CD1c-positive myeloid dendritic cell (primary cell): ENCODE measurements around the gene TGFB2.

ENCODE experiments used
- DNase-seq: peaks from one replicate; pipeline ENCODE4 v3.0.0-alpha.2; 2016; ENCODE audit errors: extremely low spot score

The TGFB2 gene

GRCh38 chr1:218361298-218362065 lies 16.3 kb downstream of the TGFB2 start:
- DNase-seq: no peak

DNA sequence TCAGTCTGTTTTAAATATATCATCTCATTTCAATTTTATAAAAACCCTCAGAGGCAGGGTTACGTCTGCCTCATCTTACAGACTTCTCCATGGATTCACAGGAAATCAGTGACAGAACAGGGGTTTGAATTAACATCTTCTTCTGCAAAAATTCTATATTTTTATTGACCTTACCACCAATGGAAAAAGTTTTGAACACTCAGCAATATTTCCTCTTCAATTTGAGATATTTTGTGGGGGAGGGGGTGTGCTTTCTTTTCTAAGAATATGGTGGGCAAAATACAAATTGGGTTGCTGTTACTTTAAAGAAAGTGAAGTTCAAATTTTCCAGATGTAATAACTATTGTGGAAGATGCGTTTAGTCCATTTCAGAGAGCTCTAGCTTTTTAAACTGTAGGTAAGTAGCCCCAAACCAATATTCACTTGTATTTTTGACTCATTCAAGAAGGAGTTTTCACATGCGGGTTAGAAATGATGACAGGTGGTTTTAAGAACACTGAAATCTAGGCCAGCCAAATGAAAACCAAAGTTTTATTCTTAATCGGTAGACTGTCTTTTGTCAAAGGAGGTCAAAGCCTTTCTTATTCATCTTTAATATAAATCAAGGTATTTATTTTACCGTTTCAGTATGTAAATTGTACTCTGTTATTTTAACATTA lies 17.4 kb downstream of the TGFB2 start:
- no peak for DNase-seq

- no peak for DNase-seq
Observed at GRCh38 chr1:218363141-218363540, 18.0 kb downstream of the TGFB2 start.

DNA sequence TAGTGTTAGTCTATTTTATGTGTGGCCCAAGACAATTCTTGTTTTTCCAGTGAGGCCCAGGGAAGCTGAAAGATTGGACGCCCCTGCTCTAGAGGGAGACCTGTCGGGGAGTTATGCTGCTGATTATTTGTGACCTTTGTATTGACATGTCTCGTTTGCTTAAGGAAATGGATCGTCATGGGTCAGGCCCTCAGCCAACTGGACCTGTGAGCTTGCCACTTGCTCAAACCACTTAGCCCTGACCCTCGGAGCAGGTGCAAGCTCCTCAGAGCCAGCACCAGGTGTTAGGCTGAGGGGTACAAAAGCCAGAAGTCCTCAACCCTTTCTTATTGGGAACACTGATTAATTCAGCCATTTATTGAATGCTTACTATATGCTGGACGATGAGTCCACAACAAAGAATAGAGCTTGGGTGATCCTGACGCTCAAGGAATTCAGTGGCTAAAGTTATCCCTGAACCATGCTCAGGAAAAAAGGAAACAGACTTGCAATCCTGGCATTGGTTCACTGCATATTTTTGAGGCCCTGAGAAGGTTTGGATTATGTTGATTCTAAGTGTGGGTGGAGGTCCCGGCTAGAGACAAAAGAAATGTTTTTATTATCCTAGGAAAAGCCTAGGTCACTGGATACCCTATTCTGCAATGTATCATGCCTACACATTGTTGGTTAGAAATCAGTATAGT lies 19.0 kb downstream of the TGFB2 start:
- DNase-seq: no peak

DNA sequence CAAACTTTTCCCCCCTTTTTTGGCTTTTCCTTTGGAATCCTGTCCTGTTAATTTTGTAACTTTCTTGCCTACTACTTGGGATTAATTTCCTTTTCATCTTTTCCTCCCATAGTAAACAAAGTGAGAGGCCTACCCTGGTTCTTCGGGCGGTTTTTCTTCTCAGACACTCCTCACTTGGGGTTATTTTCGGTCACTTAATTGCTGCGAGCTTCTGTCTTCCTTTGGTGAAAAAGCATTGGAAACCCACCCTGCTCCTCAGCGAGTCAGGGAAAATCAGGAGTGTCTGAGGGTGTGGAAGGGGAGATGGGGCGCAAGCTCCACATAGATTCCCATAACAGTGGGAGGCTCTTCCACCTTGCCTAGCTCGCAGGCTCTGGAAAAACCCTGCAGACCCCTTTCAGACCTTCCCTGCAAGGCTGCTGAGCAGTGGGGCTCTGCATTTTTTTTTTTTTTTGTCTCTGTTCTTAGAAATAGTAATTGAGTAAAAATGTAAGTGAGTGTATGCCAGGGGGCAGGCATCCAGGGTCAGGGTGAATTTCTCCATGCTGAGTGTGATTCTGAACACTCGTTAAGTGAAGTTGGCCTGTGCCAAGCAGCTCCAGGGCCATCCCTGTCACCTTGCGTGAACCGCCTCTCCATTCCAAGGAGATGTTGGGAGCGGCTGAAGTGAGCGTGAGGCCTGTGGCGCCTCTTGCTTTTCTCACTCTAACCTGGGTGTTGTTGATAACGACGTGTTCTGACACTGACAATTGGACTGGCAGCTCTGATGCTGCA lies 20.3 kb downstream of the TGFB2 start:
- DNase-seq: no peak

- no peak for DNase-seq
Observed at GRCh38 chr1:218366322-218367052, 21.4 kb downstream of the TGFB2 start.

- DNase-seq: no peak
Observed at GRCh38 chr1:218367118-218367517, 22.0 kb downstream of the TGFB2 start.

GRCh38 chr1:218368686-218369085 lies 23.6 kb downstream of the TGFB2 start:
- no peak for DNase-seq

- DNase-seq: no peak
Observed at GRCh38 chr1:218369688-218370511, 24.8 kb downstream of the TGFB2 start.

DNA sequence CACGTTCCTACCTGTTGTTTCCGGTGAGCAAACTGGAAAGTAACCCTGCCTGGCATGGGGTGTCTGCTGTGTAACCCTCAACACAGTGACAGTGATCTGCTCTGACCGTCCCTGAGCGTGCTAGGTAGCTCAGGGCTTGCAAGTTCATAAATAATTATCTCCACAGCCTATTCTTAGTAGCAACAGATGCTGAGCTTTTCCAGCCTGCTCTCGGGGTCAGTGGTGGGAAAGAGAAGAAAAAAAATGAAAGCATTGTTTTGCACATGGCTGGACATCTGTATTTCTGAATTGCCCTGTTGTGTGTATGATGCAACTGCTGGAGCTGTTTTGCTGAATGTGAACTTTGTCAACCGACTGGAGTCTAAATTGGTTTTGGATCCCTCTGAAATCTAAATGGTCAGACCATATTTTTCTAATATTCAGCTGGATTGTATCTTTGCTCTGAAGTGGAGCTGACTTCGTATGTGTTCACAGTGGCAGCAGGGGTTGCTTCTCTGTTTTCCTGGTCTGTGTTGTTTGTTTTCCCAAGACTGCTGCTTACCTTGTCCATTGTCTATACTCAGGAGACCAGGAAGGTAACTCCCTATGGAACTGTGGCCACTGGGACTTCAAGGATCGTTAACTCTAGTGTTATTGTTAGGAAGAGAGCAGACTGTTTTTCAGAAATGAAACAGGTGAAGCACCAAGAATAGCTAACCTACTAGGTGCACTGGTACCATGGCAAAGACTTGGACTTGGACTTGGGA lies 27.0 kb downstream of the TGFB2 start:
- no peak for DNase-seq

GRCh38 chr1:218374401-218375353 lies 29.5 kb downstream of the TGFB2 start:
- DNase-seq: no peak

- no peak for DNase-seq
Observed at GRCh38 chr1:218376722-218377121, 31.6 kb downstream of the TGFB2 start.

- peak; percentile 24 for DNase-seq
Observed at GRCh38 chr1:218377143-218377660, 32.1 kb downstream of the TGFB2 start.

- no peak for DNase-seq
Observed at GRCh38 chr1:218380125-218380977, 35.2 kb downstream of the TGFB2 start.

- no peak for DNase-seq
Observed at GRCh38 chr1:218382261-218382660, 37.1 kb downstream of the TGFB2 start.

DNA sequence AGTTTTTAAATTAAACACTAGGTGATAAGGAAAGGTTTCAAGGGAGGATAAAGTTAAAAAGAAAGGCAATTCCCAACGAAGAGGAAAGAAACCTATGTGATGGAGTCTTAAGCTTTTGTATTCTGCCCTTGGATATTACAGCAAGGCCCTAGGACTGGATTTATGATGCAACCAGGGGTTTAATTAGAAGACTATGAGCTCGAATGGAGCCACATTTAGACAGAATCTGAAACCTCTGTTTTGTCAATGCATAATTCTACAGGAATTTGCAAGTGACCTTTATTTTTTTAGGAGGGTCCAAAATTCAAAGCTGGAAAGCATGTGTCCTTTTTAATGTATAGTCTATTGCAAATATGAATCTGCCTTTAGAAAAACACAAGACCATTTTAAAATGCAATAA lies 37.9 kb downstream of the TGFB2 start:
- no peak for DNase-seq

GRCh38 chr1:218383681-218384080 lies 38.5 kb downstream of the TGFB2 start:
- no peak for DNase-seq
